RWPE2 (cell line): ENCODE data around the gene NECAB3.

Experiments used
- ATAC-seq: fragments of 200-7000 bp; cut with Tn5 transposase; 3 replicates; pipeline ENCODE4 v1.9.1; 2021; ENCODE audit warnings: low read depth
- DNase-seq: peaks from one replicate; pipeline ENCODE4 v3.0.0-alpha.2; 2020; ENCODE audit warnings: low spot score
- H3K27ac ChIP-seq: fragments of 450-650 bp; 2 replicates; pipeline ENCODE4 v1.5.1; 2017; ENCODE audit warnings: mild to moderate bottlenecking; ENCODE audit not compliant: poor library complexity, severe bottlenecking
- H3K27me3 ChIP-seq: fragments of 250-450 bp; sonication (Bioruptor Pico); 2 replicates; pipeline ENCODE4 v1.5.1; 2021; ENCODE audit warnings: mild to moderate bottlenecking, moderate library complexity; ENCODE audit not compliant: insufficient read depth, poor library complexity, severe bottlenecking
- H3K36me3 ChIP-seq: fragments of 250-450 bp; sonication (Bioruptor Pico); 2 replicates; pipeline ENCODE4 v1.5.1; 2020; ENCODE audit warnings: low read depth, mild to moderate bottlenecking, moderate library complexity
- H3K4me1 ChIP-seq: fragments of 250-450 bp; sonication (Bioruptor Pico); 2 replicates; pipeline ENCODE4 v1.5.1; 2021; ENCODE audit warnings: mild to moderate bottlenecking, moderate library complexity; ENCODE audit not compliant: insufficient read depth, poor library complexity, severe bottlenecking
- H3K4me3 ChIP-seq: fragments of 250-450 bp; sonication (Bioruptor Pico); 2 replicates; pipeline ENCODE4 v1.5.1; 2021; ENCODE audit warnings: mild to moderate bottlenecking, moderate library complexity; ENCODE audit not compliant: severe bottlenecking
- H3K9me3 ChIP-seq: fragments of 250-450 bp; sonication (Bioruptor Pico); 2 replicates; pipeline ENCODE4 v1.5.1; 2021; ENCODE audit warnings: mild to moderate bottlenecking, moderate library complexity; ENCODE audit not compliant: severe bottlenecking
- TF ChIP-seq, protein P1 (sequence below): fragments of 450-650 bp; IDR thresholded peaks from one replicate; pipeline ENCODE4 v1.5.1; 2017; ENCODE audit warnings: mild to moderate bottlenecking, moderate library complexity; ENCODE audit not compliant: poor library complexity, severe bottlenecking

The NECAB3 gene

DNA sequence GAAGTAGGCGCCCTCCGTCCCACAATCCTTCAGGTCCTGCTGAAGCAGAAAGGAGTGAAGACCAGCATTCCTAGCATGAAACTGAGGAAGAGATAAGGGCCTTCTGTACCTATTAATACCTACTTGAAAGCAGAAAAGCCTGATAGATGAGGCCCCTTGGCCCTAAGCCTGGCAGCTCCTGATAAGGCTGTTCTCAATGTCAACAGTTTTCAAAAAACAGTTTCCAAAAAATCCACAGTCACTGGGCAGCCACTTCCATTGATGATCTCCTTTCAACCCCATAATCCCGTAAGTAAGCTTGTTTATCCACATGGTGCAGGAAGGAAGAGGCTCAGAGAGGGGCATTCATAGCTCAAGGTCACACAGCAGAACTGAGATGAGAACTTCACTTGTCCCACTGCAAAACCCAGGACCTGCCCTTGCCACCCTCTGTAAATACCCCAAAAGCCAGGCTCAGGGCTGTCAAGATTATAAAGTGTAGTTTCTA, 14.8 kb upstream of the NECAB3 start:
- Histone ChIP-seq H3K4me3 (no peak overlapping the region), H3K4me1 (peaks cover 12% of the 10 kb centered on the region), H3K27ac (no peak overlapping the region), H3K27me3 (no peaks in the 10 kb centered on the region), H3K36me3 (peaks cover 5% of the 10 kb centered on the region), H3K9me3 (no peaks in the 10 kb centered on the region)
- TF ChIP-seq, protein P1, sequence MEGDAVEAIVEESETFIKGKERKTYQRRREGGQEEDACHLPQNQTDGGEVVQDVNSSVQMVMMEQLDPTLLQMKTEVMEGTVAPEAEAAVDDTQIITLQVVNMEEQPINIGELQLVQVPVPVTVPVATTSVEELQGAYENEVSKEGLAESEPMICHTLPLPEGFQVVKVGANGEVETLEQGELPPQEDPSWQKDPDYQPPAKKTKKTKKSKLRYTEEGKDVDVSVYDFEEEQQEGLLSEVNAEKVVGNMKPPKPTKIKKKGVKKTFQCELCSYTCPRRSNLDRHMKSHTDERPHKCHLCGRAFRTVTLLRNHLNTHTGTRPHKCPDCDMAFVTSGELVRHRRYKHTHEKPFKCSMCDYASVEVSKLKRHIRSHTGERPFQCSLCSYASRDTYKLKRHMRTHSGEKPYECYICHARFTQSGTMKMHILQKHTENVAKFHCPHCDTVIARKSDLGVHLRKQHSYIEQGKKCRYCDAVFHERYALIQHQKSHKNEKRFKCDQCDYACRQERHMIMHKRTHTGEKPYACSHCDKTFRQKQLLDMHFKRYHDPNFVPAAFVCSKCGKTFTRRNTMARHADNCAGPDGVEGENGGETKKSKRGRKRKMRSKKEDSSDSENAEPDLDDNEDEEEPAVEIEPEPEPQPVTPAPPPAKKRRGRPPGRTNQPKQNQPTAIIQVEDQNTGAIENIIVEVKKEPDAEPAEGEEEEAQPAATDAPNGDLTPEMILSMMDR: no peak
- ATAC-seq (no peak), DNase-seq (no peak)

DNA sequence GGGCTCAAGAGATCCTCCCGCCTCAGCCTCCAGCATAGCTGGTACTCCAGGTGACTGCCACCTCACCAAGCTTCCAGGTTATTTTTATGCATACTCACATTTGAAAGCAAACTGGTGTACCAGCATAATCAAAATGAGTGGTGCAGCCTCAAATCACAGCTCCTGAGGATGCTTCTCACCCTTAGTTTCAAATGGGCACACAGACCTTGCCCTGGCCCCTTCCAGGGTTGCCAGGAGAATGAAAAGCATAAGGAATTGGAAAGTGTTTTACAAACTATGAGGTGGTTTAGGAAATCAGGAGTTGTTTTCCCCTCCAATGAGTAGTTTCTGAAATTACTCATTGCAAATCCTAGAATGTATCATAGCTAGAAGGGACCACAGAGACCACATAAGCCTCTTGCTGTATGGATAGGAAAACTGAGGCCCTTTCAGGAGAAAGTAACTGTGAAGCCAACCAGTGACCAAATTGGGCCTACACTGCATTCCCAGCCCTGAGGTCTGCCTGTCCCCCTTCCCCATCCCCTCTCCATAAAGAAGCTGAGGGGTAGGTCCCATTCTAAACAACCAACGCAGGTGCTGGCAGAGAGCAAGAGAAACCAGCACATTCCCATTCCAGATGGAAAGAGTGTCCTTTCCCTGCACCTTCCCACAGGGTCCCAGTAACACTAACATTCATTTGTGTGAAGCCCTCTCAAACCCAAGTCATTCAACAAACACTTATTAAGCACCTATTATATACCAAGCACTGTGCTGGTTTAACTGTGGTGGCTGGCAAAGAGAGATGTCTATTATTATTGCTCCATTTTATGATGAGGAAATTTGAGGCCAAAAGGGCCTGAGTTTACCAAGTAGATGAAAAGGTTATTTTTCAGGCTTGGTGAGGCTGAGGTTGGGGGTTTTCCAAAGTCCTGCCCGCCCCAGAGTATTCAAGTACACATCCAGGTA, 14.0 kb upstream of the NECAB3 start:
- DNase-seq (no peak), ATAC-seq (no peak)
- peaks cover 12% of the 10 kb centered on the region for H3K4me1 ChIP-seq
- peaks cover 12% of the 10 kb centered on the region for H3K36me3 ChIP-seq
- no peaks in the 10 kb centered on the region for H3K27me3 ChIP-seq
- H3K4me3 ChIP-seq: no peak overlapping the region
- H3K27ac ChIP-seq: no peak overlapping the region
- TF ChIP-seq, protein P1: no peak
- no peaks in the 10 kb centered on the region for H3K9me3 ChIP-seq

DNA sequence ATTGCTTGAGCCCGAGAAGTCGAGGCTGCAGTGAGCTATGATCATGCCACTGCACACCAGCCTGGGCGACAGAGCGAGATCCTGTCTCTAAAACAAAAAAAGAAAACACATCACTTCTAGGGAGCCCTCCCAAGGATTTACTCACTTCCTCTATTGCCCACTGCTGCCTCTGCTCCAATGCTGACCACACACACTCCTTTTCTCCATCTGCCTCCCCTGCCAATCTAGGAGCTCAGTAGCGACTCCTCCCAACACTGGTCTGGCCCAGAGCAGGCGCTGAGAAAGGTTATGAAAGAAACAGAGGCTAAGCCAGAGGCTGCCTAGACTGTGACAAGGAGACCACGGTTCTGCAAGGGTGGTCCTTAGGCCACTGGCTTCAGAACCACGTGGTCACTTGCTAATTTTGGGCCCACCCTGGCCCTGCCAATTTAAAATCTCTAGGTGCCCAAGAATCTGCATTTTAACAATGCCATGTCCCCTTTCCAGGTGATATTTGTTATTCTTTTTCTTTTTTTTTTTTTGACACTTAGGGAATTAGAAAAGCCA, 13.2 kb upstream of the NECAB3 start:
- TF ChIP-seq, protein P1: no peak
- no peaks in the 10 kb centered on the region for H3K27me3 ChIP-seq
- H3K4me3 ChIP-seq: no peak overlapping the region
- H3K27ac ChIP-seq: no peak overlapping the region
- no peak for DNase-seq
- H3K4me1 ChIP-seq: peaks cover 12% of the 10 kb centered on the region
- no peaks in the 10 kb centered on the region for H3K9me3 ChIP-seq
- peaks cover 19% of the 10 kb centered on the region for H3K36me3 ChIP-seq
- no peak for ATAC-seq

DNA sequence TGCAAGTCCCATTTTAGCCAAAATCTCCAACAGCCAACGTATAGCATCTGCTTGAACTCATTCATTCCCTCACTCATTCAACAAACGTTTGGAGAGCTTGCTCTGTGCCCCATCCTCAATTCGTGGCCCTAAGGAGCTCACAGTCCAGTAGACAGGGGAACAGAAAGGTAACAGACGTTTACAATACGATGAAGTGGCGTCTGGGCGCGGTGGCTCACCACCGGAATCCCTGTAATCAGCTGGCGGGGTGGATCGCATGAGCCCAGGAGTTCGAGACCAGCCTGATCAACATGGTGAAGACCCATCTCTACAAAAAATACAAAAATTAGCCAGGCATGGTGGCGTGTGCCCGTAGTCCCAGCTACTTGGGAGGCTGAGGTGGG, 12.7 kb upstream of the NECAB3 start:
- TF ChIP-seq, protein P1: no peak
- H3K27ac ChIP-seq: no peak overlapping the region
- no peaks in the 10 kb centered on the region for H3K27me3 ChIP-seq
- no peaks in the 10 kb centered on the region for H3K9me3 ChIP-seq
- peaks cover 12% of the 10 kb centered on the region for H3K4me1 ChIP-seq
- no peak for ATAC-seq
- H3K4me3 ChIP-seq: no peak overlapping the region
- DNase-seq: no peak
- peaks cover 20% of the 10 kb centered on the region for H3K36me3 ChIP-seq
